Measurements from ENCODE around the gene ADAMTS18. TPM values are rescaled to one million over a fixed set of nuclear protein-coding genes. Genes with fewer than 3 reads are reported as not detected.

Gene ADAMTS18
- total RNA-seq, 1 donor from 2014 or later, result not detected

GRCh38 chr16:77402672-77403071 is 32.2 kb downstream of the ADAMTS18 start:
- TF ChIP-seq CTCF (IDR thresholded peaks at IDR 0.05), result no peak
- ATAC-seq (ENCODE audit: low read depth), result no peak
- H3K27ac Mint-ChIP-seq, result no peak overlapping the region
- H3K36me3 Mint-ChIP-seq (ENCODE audit: low read depth), result no peaks in the 10 kb centered on the region
- ChIA-PET POLR2A (no interaction called here), CTCF (no interaction called here)
- no peak overlapping the region for H3K4me3 Mint-ChIP-seq
- intact Hi-C loops (cut with micrococcal nuclease), result no loop called here
- H3K4me1 Mint-ChIP-seq, result no peaks in the 10 kb centered on the region
- no peak for DNase-seq
- H3K27me3 Mint-ChIP-seq, result peaks cover 7% of the 10 kb centered on the region
- peaks cover 4% of the 10 kb centered on the region for H3K9me3 Mint-ChIP-seq

DNA sequence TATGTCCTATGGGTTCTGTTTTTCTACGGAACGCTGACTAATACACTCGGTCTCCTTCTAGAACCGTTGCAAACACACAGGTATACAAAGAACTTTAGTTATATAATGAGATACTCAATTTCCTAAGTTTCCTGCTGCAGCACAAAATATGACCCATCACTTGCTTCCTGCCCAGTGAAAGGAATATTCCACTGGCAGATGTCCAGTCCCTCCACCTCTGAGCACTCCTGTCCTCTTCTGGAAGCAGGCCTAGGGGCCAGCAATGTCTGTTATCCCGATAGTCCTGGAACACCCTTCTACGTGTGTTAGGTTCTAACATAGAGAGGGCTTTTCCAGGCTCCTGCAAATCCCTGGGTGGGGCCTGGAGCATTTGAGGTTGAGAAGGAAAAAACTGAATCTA is 32.7 kb downstream of the ADAMTS18 start:
- ATAC-seq (ENCODE audit: low read depth), result no peak
- ChIA-PET POLR2A (no interaction called here), CTCF (no interaction called here)
- Mint-ChIP-seq H3K9me3 (peaks cover under 1% of the 10 kb centered on the region), H3K4me3 (no peak overlapping the region), H3K36me3 (ENCODE audit: low read depth) (no peaks in the 10 kb centered on the region), H3K27me3 (peaks cover 7% of the 10 kb centered on the region), H3K4me1 (no peaks in the 10 kb centered on the region), H3K27ac (no peak overlapping the region)
- no peak for DNase-seq
- intact Hi-C loops (cut with micrococcal nuclease), result no loop called here
- TF ChIP-seq CTCF (IDR thresholded peaks at IDR 0.05), result no peak

GRCh38 chr16:77399546-77399945 is 35.3 kb downstream of the ADAMTS18 start:
- Mint-ChIP-seq H3K4me3 (no peak overlapping the region), H3K4me1 (no peaks in the 10 kb centered on the region), H3K27me3 (peaks cover 4% of the 10 kb centered on the region), H3K36me3 (ENCODE audit: low read depth) (no peaks in the 10 kb centered on the region), H3K9me3 (no peaks in the 10 kb centered on the region), H3K27ac (no peak overlapping the region)
- intact Hi-C loops (cut with micrococcal nuclease), result no loop called here
- no peak for TF ChIP-seq CTCF (IDR thresholded peaks at IDR 0.05)
- CTCF ChIA-PET, result no interaction called here
- DNase-seq, result no peak
- no peak for ATAC-seq (ENCODE audit: low read depth)
- POLR2A ChIA-PET, result no interaction called here

- no peaks in the 10 kb centered on the region for H3K9me3 Mint-ChIP-seq
- POLR2A ChIA-PET, result no interaction called here
- ATAC-seq (ENCODE audit: low read depth) (no peak), DNase-seq (no peak)
- no peak overlapping the region for H3K27ac Mint-ChIP-seq
- no peak for TF ChIP-seq CTCF (IDR thresholded peaks at IDR 0.05)
- peaks cover 4% of the 10 kb centered on the region for H3K27me3 Mint-ChIP-seq
- intact Hi-C loops (cut with micrococcal nuclease), result no loop called here
- H3K4me3 Mint-ChIP-seq, result no peak overlapping the region
- no peaks in the 10 kb centered on the region for H3K4me1 Mint-ChIP-seq
- CTCF ChIA-PET, result no interaction called here
- H3K36me3 Mint-ChIP-seq (ENCODE audit: low read depth), result no peaks in the 10 kb centered on the region
Observed at GRCh38 chr16:77399066-77399465, 35.8 kb downstream of the ADAMTS18 start.

GRCh38 chr16:77398495-77398894 is 36.3 kb downstream of the ADAMTS18 start:
- H3K27ac Mint-ChIP-seq, result no peak overlapping the region
- H3K4me1 Mint-ChIP-seq, result no peaks in the 10 kb centered on the region
- no peaks in the 10 kb centered on the region for H3K9me3 Mint-ChIP-seq
- peaks cover 2% of the 10 kb centered on the region for H3K27me3 Mint-ChIP-seq
- intact Hi-C loops (cut with micrococcal nuclease), result no loop called here
- ATAC-seq (ENCODE audit: low read depth) (no peak), DNase-seq (no peak)
- H3K36me3 Mint-ChIP-seq (ENCODE audit: low read depth), result no peaks in the 10 kb centered on the region
- H3K4me3 Mint-ChIP-seq, result no peak overlapping the region
- ChIA-PET POLR2A (no interaction called here), CTCF (no interaction called here)
- no peak for TF ChIP-seq CTCF (IDR thresholded peaks at IDR 0.05)
